GM21515 (cell line): ENCODE results near the gene AWAT1.
"Not testable (repeated sequence)": the region's sequence is repeated elsewhere in the genome, so short reads cannot be mapped to it uniquely, and the experiment has no call there.

Experiments
- ATAC-seq: cut with Tn5 transposase; IDR thresholded peaks from one replicate; pipeline ENCODE4 v1.9.1; 2021; ENCODE audit not compliant: unreplicated experiment

Gene AWAT1

DNA sequence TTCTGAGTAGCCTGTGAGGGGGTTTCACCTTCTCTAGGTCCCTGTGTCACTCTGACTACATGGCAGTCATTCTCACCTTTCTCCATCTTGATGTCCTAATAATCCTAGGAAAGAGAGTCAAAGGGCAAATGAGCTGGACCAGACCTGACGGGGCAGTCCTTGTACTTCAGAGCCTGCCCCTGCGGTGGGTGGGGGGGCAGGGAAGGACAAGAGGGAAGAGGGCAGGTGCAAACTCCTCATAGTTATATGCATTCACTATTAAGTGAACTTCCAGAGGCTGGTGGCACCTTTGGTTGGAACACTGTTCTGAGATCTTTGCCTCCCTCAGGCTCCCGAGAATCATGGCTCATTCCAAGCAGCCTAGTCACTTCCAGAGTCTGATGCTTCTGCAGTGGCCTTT, at the start of gene AWAT1:
Gene AWAT1 (plus strand): TSS at position 301 of the 400 bp plus-strand sequence. CDS start 41 bp downstream, at position 342.
- ATAC-seq: no peak

DNA sequence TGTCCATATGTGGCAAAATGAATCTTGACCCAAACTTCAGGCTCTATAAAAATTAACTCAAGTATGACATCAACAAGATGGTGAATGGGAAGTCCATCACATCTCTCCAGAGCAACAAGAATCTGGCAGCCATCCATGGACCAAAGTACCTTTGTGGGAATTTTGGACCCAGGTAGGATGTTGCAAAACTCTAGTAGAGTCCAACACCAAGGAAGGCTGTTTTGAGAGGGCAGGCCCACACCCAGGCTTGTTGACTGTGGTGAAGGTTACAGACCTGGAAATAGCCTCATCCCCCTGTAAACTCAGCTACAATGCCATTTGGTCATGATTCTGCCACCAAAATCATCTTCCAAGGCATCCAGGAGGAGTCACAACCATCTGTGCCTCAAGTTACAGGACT, 44.2 kb upstream of the AWAT1 start:
- ATAC-seq: no peak

DNA sequence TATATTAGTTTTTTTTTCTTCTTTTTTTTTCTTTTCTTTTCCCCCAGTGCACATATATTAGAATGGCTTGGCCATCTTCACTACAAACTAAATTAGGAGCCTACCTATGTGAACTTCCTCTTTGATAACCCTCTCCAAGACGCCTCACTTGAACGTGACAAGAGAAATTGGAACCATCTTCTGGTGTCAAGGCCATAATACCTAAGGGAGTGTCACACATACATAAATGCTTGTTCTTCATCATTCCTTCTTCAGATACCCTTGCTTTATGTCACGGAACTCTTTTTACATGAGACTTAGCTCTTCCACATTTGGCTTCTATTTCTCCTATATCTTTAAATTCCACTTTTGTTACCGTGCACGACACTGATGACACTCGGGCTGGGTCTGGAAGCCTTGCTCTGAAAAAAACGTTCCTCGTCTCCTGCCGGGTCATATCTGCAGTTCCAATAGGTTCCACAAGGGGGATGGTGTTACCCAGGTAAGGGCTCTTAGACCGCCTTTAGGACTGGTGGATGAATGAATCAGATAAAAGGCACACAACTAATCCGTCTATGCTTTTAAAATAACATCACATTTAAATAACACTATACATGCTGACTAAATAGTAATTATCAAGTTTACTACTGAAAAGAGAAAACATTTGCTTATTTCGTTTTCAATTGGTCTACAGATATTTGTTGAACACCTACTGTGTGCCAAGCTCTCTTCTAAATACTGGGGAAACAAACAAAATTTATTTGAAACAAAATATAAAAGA, 37.3 kb upstream of the AWAT1 start:
- no peak for ATAC-seq

- ATAC-seq: no peak
Observed at GRCh38 chrX:70201732-70202131, 32.7 kb upstream of the AWAT1 start.

DNA sequence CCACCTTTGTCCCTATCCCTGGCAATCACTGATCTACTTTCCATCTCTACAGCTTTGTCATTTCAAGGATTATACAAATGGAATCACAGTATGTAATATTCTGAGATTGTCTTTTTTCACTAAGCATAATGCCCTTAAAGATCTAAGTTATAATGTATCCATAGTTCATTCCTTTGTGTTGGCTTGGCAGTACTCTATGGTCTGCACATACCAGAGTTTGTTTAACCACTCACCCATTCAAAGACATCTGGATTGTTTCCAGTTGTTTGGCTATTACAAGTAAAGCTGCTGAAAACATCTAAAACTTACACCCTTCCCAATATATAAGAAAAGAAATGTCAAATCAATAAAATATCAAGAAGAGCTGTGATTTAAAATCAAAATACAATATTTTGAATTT, 26.0 kb upstream of the AWAT1 start:
- no peak for ATAC-seq

DNA sequence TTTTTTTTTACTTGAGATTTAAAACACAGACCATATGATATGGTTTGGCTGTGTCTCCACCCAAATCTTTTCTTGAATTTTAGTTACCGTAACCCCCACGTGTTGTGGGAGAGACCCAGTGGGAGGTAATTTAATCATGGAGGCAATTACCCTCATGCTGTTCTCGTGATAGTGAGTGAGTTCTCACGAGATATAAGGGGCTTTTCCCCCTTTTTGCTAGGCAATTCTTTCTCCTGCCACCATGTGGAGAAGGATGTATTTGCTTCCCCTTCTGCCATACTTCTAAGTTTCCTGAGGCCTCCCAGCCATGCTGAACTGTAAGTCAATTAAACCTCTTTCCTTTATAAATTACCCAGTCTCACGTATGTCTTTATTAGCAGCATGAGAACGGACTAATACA, 24.9 kb upstream of the AWAT1 start:
- ATAC-seq: not testable (repeated sequence)

DNA sequence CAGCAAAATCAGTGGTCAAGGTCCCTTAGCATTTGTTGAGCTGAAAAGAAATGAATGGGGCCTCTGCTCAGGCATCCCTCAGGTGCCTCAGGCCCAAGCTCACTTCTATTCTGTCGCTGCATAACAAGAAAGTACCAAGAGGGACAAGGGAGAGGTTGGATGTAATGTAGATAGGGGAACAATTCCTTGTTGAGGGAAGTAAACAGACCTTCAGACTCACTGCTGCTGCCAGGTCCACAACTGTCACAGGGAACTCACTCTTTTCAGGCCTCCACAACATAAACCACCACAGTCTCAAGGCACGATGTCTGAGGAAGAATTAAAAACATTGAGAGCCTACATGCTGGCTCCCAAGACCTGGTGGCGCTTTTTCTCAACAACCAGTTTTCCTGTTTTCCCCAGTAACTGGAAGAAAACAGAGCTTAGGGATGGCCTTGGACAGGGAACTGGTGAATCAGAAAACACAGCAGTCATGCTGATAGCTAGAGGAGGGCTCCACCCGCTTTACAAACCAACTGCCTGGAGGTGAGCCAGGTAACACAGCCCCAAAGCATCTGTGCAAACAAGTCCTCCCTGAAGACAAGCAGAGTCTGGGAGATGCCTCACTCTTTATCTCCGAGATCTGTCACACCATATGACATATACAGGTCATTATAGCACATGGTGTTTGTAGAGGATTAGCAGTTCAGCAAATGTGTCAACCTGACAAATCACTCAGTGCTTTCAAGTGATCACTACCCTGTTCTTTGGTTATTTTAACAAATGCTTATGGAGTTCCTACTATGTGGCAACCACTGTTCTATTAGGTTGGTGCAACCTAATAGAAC, 14.3 kb upstream of the AWAT1 start:
- ATAC-seq: no peak

DNA sequence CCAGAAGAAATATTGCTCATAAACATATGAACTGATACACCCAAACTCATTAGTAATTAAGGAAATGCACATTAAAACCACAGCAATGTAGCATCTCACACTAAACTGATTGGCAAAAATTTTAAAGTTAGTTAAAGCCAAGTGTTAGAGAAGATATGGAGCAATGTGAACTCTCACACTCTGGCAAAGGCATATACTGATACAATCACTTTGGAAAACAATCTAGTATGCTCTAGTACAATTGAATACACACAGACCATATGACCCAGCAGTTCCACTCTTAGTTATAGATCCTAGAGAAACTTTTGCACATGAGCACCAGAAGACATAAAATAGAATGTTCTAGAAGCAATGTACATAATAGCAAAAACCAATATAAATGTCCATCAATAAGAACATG, 8.4 kb upstream of the AWAT1 start:
- no peak for ATAC-seq

GRCh38 chrX:70226687-70227086, 7.8 kb upstream of the AWAT1 start:
- no peak for ATAC-seq

- no peak for ATAC-seq
Observed at GRCh38 chrX:70231666-70232065, 2.8 kb upstream of the AWAT1 start.

DNA sequence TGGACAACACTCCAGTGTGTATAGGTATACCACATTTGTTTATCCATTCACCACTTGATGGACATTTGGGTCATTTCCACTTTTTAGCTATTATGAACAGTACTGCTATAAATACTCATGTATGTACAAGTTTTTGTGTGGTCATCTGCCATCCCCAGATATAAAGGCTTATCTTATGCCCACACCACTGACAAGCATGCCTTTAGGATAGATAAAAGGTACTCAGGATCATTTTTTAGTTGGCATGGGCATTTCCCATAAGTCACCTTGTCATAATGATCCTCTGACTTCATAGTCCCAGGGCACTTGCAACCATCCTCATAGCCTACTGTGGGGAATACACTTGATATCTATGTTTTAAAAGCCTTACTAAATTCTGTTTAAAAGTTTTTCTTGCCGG, 6.3 kb downstream of the AWAT1 start:
- ATAC-seq: no peak

DNA sequence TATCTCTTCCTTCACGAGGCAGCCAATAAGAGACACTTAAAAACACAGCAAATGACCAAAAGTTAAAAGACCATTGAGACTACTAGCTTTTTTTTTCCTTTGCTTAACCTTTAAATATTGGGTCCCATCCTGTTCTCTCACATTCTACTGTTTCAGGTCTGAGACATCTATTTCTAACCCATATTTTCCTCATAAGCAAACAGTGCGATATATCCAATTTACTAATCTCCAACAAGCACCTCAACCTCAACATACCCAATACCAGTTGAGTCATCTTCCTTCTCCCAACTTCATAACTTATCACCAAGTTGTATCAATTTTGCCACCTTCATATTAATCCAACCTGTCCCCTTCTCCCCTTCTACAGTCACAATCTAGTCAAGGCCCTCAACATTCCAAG, 7.0 kb downstream of the AWAT1 start:
- ATAC-seq: no peak

DNA sequence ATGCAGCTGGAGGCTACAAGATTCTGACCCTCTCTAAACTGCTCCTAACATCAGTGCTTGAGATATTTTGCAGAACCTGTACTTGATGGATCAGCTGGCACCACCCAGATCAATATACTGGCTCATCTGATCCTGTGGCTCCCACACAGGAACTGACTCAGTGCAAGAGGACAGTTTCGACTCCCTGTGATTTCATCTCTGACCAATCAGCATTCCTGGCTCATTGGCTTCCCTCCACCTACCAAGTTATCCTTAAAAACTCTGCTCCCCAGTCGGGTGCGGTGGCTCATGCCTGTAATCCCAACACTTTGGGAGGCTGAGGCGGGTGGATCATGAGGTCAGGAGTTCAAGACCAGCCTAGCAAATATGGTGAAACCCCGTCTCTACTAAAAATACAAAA, 9.1 kb downstream of the AWAT1 start:
- ATAC-seq: not testable (repeated sequence)

DNA sequence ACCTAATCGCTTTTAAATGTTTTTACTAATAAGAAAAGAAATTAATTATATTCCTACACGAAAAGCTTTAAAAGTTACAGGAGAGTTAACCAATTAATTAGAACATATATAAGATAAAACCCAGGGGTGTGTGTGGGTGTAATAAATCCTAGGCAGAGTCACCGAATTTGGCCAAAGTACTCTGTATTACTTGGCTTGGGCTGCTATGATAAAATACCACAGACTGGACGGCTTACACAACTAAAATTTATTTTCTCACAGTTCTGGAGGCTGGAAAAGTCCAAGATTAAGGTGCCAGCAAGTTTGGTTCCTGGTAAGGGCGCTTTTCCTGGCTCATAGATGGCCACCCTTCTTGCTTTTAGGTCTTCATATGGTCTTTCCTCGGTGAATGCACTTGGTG, 10.4 kb downstream of the AWAT1 start:
- ATAC-seq: no peak

DNA sequence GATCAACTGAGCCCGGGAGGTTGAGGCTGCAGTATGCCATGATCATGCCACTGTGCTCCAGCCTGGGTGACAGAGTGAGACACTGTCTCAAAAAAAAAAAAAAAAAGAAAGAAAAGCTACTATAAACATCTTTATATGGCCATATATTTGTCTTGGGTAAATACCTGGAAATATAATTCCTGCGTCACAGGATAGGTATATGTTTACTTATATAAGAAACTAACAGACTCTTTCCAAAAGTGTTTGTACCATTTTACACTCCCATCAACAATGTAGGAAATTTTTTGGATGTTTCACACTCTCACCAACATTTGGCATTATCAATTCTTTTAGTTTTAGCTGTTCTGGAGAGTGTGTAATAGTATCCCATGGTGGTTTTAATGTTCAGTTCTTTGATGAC, 12.8 kb downstream of the AWAT1 start:
- ATAC-seq: no peak

DNA sequence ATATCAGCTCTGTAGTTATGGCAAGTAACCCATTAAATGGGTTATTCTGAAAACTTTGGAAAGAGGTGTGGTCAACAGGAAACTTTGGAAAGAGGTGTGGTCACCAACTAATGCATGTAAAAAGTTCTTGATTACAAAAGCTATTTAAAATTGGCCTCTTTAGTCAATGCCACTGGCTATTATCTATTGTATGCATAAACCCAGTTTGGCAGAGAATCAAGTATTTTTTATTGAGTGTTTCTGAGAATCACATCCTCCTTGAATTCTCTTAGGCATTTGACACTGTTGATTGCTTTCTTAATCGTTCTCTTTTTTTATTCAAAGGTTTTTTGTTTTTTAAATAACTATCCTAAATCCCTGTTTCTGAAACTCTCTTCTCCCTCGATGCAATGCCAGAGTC, 18.0 kb downstream of the AWAT1 start:
- ATAC-seq: no peak

- ATAC-seq: no peak
Observed at GRCh38 chrX:70253377-70254062, 19.1 kb downstream of the AWAT1 start.

GRCh38 chrX:70254063-70254400, 19.6 kb downstream of the AWAT1 start:
- ATAC-seq: no peak

DNA sequence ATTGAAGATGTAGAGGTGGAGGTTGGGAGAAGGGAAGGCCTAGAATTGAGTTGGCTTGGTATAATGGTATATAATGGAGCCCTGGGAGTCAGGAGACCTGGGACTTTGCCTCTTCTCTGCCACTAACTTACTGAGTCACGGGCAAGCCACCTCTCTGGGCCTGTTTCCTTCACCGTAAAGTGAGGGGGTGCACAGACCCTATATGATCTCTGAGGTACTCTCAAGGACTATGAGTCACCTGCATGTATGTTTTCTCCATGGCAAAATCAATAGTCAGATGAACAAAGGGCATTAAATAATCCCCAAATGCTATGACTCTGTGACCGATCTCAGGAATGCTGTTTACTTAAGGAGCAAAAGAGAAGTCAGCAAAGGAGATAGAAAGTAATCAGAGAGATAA, 20.5 kb downstream of the AWAT1 start:
- ATAC-seq: no peak

DNA sequence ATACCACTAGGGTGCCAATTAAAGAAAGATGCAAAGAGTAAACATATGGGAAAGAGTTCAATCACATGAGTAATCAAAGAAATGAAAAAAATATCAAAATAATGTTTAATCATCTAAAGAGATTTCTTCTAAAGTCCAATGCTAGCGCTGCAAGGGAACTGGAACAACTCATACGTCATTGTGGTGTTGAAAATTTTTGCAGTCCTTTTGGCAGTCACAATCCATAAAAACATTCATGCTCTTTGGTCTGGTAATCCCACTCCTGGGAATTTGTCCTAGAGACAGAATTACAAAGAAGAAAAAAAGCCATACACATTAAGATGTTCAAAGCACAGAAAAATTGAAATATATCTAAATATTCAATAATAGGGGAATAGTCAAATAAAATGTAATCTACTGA, 21.0 kb downstream of the AWAT1 start:
- ATAC-seq: no peak

- no peak for ATAC-seq
Observed at GRCh38 chrX:70257423-70258288, 23.2 kb downstream of the AWAT1 start.
